ENCODE measurements around the gene CFAP99.

- TF ChIP-seq EP300 (IDR thresholded peaks at IDR 0.05) (no peak), POLR2A (IDR thresholded peaks at IDR 0.05) (no peak)
- TF ChIP-seq, protein P1, sequence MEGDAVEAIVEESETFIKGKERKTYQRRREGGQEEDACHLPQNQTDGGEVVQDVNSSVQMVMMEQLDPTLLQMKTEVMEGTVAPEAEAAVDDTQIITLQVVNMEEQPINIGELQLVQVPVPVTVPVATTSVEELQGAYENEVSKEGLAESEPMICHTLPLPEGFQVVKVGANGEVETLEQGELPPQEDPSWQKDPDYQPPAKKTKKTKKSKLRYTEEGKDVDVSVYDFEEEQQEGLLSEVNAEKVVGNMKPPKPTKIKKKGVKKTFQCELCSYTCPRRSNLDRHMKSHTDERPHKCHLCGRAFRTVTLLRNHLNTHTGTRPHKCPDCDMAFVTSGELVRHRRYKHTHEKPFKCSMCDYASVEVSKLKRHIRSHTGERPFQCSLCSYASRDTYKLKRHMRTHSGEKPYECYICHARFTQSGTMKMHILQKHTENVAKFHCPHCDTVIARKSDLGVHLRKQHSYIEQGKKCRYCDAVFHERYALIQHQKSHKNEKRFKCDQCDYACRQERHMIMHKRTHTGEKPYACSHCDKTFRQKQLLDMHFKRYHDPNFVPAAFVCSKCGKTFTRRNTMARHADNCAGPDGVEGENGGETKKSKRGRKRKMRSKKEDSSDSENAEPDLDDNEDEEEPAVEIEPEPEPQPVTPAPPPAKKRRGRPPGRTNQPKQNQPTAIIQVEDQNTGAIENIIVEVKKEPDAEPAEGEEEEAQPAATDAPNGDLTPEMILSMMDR (IDR thresholded peaks at IDR 0.05) = no peak
These were observed 64.5 kb downstream of the CFAP99 start for GRCh38 chr4:2483237-2483636.

Measured in stomach (tissue), 4 donors.